ENCODE data around the gene NHSL2.
"Not testable (repeated sequence)": the region's sequence is repeated elsewhere in the genome, so short reads cannot be mapped to it uniquely, and the experiment has no call there.

The NHSL2 gene

GRCh38 chrX:72045141-72045540 is 134.5 kb downstream of the NHSL2 start:
- no peak for DNase-seq

- no peak for DNase-seq
Observed at GRCh38 chrX:72045552-72046277, 135.1 kb downstream of the NHSL2 start.

- DNase-seq: no peak
Observed at GRCh38 chrX:72046447-72046846, 135.8 kb downstream of the NHSL2 start.

GRCh38 chrX:72048510-72049455 is 138.1 kb downstream of the NHSL2 start:
- DNase-seq: no peak

- DNase-seq: no peak
Observed at GRCh38 chrX:72050011-72050410, 139.4 kb downstream of the NHSL2 start.

GRCh38 chrX:72051589-72051988 is 140.9 kb downstream of the NHSL2 start:
- no peak for DNase-seq

- DNase-seq: peak; percentile 19
Observed at GRCh38 chrX:72052415-72053090, 141.9 kb downstream of the NHSL2 start.

GRCh38 chrX:72053508-72053907 is 142.9 kb downstream of the NHSL2 start:
- no peak for DNase-seq

- DNase-seq: no peak
Observed at GRCh38 chrX:72054779-72055489, 144.3 kb downstream of the NHSL2 start.

GRCh38 chrX:72057331-72057730 is 146.7 kb downstream of the NHSL2 start:
- DNase-seq: no peak

- no peak for DNase-seq
Observed at GRCh38 chrX:72057849-72058248, 147.2 kb downstream of the NHSL2 start.

GRCh38 chrX:72058346-72058745 is 147.7 kb downstream of the NHSL2 start:
- not testable (repeated sequence) for DNase-seq

GRCh38 chrX:72060196-72060920 is 149.7 kb downstream of the NHSL2 start:
- peak; percentile 18 for DNase-seq

- no peak for DNase-seq
Observed at GRCh38 chrX:72060921-72061490, 150.4 kb downstream of the NHSL2 start.

GRCh38 chrX:72062916-72063315 is 152.3 kb downstream of the NHSL2 start:
- DNase-seq: no peak

- no peak for DNase-seq
Observed at GRCh38 chrX:72069350-72070160, 158.9 kb downstream of the NHSL2 start.

GRCh38 chrX:72071213-72071612 is 160.6 kb downstream of the NHSL2 start:
- DNase-seq: no peak

- DNase-seq: no peak
Observed at GRCh38 chrX:72073633-72074032, 163.0 kb downstream of the NHSL2 start.

GRCh38 chrX:72078411-72078810 is 167.8 kb downstream of the NHSL2 start:
- no peak for DNase-seq

GRCh38 chrX:72079607-72080006 is 169.0 kb downstream of the NHSL2 start:
- no peak for DNase-seq

Data from fibroblast of skin of scalp (primary cell).